GM12864 (cell line): Measurements from ENCODE around the gene ADORA3.

Source experiments
- DNase-seq: peaks from one replicate; pipeline ENCODE4 v3.0.0-alpha.2; 2011; ENCODE audit warnings: low read depth
- H3K4me3 ChIP-seq: 2 replicates; pipeline ENCODE4 v1.5.1; 2011; ENCODE audit warnings: mild to moderate bottlenecking, low read depth, low read length, control low read depth
- TF ChIP-seq, protein P1 (sequence below): IDR thresholded peaks from 2 replicates; pipeline ENCODE4 v1.5.1; 2011; ENCODE audit warnings: low read depth, mild to moderate bottlenecking, moderate library complexity, low read length, control low read depth, inconsistent platforms; ENCODE audit errors: missing control alignments

ADORA3 gene

DNA sequence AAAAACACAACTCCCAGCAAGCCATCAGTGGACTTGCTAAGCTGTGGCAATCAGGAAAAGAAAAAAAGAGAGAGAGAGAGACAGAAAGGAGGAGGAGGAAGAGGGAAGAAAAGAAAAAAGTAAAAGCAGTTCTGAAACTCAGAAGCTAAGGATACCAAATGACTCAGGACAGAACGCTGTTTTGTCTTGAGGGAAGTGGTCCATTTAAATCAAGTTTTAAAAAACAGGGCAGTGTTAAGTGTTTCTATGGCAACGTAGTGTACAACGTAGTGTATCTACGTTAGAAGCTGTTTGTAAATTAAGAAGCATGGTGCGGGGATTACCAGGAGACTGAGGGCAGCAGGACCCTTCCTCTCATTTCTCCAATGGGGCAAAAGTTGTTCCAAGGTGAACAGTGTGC lies 5.8 kb downstream of the ADORA3 start:
- no peak overlapping the region for H3K4me3 ChIP-seq
- DNase-seq, result no peak
- TF ChIP-seq, protein P1, sequence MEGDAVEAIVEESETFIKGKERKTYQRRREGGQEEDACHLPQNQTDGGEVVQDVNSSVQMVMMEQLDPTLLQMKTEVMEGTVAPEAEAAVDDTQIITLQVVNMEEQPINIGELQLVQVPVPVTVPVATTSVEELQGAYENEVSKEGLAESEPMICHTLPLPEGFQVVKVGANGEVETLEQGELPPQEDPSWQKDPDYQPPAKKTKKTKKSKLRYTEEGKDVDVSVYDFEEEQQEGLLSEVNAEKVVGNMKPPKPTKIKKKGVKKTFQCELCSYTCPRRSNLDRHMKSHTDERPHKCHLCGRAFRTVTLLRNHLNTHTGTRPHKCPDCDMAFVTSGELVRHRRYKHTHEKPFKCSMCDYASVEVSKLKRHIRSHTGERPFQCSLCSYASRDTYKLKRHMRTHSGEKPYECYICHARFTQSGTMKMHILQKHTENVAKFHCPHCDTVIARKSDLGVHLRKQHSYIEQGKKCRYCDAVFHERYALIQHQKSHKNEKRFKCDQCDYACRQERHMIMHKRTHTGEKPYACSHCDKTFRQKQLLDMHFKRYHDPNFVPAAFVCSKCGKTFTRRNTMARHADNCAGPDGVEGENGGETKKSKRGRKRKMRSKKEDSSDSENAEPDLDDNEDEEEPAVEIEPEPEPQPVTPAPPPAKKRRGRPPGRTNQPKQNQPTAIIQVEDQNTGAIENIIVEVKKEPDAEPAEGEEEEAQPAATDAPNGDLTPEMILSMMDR, result no peak

DNA sequence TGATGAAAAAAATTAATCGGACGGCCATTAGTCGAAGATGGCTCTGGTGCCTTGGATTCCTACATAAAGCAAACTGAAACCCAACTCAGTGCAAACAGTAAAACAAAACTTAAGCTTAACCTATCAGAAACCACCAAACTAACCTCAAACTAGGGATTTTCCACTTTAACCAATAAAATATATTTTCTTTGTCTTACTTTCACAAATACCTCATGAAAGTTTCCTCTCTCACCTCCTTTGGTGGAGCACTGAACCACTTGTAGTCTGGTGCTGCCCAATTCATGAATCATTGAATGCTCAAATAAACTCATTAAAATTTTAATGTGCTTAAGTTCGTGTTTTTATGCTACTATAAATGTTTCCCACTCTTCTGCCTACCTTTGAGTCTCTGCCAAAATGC lies 7.0 kb downstream of the ADORA3 start:
- H3K4me3 ChIP-seq, result no peak overlapping the region
- DNase-seq, result no peak
- TF ChIP-seq, protein P1, result no peak

GRCh38 chr1:111491070-111491469 lies 12.4 kb downstream of the ADORA3 start:
- DNase-seq, result no peak
- no peak overlapping the region for H3K4me3 ChIP-seq
- TF ChIP-seq, protein P1, result no peak

DNA sequence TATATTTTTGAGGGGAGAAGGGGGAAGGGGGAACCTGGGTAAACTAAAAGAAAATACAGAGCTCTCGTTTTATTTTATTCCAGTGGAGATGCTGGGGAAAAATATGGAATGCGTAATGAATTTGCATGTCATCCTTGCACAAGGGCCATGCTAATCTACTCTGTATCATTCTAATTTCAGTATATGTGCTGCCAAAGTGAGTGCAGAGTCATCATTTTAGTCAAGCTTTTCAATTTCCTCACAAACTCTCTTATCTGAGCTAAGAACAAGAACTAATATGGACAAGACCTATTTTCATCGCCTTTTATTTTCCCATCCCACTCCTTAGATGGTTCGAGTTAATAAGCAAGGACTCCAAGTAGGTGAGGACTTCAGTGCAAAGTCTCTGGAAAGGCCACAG lies 13.2 kb downstream of the ADORA3 start:
- DNase-seq, result no peak
- TF ChIP-seq, protein P1, result no peak
- no peak overlapping the region for H3K4me3 ChIP-seq

DNA sequence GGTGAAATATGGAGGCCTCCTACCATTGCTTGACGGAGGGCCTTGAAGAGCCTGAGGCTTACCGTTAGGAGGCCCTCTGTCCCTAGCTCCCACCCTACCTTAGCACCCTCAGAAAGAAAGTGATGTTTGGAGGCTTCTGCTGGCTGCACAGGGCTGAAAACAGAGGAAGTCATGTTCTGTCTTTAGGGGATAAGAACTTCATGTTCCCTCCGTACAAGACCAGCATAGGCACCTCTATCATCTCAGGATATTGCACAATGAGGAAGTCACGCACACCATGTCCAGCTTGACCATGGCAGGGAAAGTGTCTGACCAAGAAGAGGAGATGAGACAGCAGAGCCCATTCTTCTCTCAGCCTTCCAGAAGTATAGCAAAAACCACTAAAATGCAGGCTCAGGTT lies 13.8 kb downstream of the ADORA3 start:
- DNase-seq, result no peak
- H3K4me3 ChIP-seq, result no peak overlapping the region
- TF ChIP-seq, protein P1, result no peak

DNA sequence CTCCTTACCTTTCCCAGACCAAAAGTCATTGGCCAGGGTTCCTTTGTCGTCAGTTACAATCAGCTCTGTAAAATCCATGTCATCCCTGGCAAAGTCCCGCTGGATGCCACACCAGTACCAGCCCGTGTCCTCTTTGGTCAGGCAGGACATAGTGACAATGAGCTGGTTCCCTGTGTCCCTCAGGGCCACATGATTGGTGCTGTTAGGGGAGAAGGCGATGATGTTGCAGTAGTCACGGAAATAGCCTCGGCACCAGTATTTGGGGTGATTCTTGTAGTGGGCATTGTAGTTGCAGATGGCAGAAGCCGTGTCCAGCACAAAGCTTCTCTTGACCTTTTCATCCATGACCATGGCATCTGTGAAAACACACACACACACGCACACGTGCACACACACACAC lies 14.8 kb downstream of the ADORA3 start:
- TF ChIP-seq, protein P1, result no peak
- no peak overlapping the region for H3K4me3 ChIP-seq
- DNase-seq, result no peak

GRCh38 chr1:111487133-111487532 lies 16.3 kb downstream of the ADORA3 start:
- no peak overlapping the region for H3K4me3 ChIP-seq
- TF ChIP-seq, protein P1, result no peak
- no peak for DNase-seq
